Raji (cell line): ENCODE results near the gene CHORDC1.

ENCODE experiments used
- POLR2A ChIP-seq: IDR thresholded peaks from 2 replicates; pipeline ENCODE4 v1.6.1; 2011; ENCODE audit warnings: low read depth, low read length, control low read depth; ENCODE audit not compliant: insufficient read depth

Gene CHORDC1

DNA sequence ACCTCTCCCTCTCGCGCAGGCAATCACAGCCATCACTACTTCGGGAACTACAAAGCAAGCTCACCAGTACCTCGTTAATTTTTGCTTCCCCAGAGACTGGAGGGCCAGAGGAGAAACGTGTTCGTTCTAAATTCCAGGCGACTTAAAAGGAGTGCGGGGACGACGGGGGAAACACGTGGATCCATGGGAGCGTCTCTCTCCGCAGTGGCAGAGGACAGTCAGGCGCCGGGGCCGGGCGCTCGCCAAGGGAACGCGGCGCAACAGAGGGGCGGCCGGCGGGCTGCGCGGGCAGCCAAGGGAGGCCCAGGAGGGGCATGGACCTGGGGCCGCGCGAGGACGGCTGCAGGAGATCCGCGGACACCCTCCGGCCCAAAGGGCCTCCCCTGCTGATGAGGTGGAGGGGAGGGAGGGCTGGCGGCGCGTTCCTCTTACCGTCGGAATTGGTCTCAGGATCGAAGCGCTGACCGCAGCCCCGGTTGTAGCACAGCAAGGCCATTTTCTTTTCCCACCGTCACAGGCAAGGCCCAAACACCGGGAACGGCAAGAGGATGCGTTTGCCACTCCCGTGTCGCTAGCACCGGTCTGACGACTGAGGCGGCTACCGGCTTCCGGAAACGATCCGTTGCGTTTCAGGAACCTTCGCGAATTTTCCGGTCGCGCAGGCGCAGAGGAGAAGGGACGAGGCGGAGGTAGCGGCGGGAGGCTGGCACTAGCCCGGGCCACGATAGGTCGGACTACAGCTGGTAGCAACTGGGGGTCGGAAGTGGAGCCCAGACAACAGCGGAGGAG lies at the start of gene CHORDC1:
TSS of gene CHORDC1 (minus strand) at position 591 of the 789 bp plus-strand sequence. CDS start at position 496, 95 bp downstream.
- TF ChIP-seq POLR2A: peak; percentile 95

DNA sequence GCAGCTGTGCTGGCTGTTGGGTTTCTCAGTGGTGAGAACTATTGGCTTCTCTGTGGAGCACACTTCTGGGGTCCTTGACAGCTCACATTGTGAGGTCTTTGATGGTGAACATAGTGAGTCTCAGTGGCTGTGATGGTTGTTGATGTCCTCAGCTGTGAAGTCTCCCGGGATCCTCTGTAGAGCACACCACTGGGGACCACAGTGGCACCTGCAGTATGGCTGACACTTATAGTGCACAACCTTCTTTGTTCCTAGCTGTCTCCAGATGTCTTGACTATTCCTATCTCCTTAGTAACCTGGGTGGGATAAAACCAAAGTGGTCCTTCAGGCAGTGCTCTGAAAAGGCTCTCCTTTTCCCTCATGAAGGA lies 34.3 kb upstream of the CHORDC1 start:
- TF ChIP-seq POLR2A: no peak

DNA sequence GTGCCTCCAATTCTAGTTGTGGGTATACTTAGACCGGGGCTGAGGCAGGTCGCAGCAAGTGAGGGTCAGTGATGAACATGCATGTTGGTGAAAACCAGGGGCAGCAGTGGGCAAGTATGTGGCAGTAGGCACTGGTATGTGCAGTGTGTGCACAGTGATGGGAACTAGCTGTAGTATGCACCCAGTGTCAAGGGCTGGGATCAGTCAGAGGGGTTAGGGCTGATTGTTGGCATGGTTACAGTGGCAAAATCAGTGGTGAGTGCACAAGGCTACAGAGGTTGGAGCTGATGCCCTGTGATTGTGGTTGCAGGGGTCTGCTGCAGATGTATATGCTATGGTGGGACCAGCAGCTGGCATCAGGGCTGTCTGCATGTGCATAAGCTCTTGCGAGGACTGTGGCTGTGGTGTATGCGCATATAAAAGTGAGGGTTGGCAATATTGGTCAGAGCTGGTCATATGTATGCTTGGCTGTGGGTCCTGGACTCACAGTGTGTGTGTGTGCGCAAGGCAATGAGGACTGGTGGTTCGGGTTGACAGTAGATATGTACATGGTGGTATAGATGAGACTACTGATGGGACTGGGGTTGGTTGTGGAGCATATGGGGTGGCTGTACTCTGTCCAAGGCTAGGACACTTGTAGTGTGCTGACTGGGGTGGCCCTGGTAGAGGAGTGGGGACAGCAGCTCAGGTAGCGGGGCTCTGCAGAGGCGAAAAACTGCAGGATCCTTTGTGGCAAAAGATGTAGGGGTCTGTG lies 33.7 kb upstream of the CHORDC1 start:
- TF ChIP-seq POLR2A: no peak

DNA sequence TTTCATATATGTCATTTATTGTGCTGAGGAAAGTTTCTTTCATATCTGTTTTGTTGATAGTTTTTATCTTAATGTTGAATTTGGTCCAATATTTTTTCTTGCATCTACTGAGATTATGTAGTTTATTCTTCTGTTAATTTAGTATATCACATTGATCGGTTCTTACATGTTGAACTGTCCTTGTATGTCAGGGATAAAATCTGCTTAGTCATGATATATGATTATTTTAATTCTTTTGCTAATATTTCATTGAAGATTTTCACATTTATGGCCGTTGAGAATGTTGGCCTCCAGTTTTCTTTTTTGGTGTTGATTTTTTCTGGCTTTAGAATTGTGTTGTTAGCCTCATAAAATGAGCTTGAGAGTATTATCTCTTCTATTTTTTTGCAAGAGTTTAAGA lies 31.2 kb upstream of the CHORDC1 start:
- no peak for TF ChIP-seq POLR2A

DNA sequence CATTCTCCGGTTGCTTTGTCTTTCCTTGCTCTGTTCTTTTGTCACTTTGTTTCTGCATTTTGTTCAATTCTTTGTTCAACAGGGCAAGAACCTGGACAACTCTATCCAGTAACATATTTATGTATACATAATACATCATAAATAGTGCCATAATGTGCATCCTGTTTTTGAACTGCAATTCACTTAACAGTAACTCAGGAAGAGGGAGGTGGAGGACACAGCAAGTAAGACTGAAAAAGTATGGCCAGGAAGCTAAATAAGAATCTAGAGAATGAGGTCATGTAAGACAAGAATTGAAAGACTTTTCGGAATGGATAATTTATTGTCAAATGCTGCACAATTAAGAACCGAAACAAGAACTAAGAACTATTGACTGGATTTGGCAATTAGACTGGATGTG lies 29.2 kb upstream of the CHORDC1 start:
- no peak for TF ChIP-seq POLR2A

DNA sequence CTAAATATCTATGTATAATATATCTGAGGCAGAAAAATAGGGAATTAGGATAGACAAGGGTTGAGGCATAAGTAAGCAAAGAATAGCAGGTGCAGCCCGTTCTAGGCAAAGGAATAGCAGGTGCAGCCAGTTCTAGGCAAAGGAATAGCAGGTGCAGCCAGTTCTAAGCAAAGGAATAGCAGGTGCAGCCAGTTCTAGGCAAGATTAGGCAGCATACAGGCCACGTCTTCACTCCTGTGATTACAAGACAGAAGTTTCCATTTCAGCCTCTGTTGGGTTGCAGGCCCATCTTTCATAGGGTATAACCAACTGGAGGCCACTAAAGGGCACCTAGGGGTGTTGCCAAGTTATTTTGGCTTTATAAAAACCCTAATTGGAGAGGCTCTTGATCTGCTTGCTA lies 28.8 kb upstream of the CHORDC1 start:
- TF ChIP-seq POLR2A: no peak

DNA sequence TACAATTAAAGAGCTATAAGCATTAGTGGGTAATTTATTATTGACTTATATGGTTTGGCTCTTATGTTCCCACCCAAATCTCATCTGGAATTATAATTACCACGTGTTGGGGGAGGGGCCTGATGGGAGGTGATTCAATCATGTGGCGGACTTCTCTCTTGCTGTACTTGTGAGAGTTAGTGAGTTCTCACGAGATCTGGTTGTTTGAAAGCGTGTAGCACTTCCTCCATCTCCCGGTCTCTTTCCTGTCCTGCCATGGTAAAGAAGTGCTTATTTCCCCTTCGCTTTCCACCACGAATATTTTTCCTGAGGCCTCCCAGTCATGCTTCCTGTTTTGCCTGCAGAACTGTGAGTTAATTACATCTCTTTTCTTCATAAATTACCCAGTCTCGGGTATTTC lies 28.1 kb upstream of the CHORDC1 start:
- no peak for TF ChIP-seq POLR2A

DNA sequence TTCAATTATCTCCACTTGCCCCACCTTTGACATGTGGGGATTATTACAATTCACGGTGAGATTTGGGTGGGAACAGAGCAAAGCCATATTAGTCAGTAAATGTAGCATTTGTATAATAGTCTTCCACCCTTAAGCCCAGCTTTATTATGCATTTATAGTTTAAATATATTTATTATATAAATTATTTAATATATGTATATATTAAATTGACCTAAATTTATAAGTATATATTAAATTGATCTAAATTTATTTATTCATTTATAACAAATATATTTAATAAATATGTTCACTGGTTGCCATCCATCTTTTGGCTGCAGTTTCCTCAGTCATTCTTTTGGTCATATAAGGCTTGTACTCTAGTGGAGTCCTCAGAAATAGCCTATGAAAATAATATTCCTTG lies 23.6 kb upstream of the CHORDC1 start:
- no peak for TF ChIP-seq POLR2A

DNA sequence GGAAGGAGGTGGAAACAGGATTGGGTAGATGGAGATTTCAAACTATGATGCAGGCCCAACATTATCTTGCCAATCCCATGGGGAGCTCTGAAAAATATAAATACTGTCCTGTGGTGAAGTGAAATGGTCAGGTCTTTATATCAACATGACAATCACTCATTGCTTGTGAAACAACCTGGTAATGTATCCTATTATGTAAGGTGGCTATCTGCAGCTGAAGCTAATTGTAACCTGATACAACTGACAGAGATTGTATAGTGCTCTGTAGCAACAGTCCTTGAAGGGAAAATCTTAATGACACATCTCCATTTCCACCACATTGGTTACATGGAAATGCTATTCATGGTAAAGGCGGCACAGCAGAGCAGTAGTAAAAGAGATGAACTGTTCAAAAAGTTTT lies 20.7 kb upstream of the CHORDC1 start:
- no peak for TF ChIP-seq POLR2A

DNA sequence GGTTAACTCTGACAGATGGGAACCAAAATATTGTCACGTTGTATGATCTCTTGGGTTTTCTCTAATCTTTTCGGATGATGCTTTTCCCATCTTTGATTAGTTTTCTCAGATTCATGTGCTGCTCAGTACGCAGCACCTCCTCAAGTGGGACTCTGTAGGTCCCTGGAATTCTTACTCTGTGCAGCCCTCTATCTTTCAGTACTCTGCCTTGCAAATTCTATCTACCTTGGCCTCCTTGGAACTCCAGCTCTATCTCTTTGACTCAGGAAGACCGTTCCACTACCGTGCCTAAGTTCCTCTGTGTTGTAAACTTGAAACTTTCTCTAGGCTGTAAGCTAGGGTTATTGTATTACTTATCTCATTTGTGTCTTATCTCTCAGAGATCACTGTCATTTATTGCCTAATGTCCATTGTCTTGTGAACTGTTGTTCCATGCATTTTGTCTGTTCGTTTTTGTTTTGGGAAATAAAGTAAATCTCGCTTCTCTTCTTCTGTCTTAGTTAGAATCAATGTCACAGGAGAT lies 20.1 kb upstream of the CHORDC1 start:
- no peak for TF ChIP-seq POLR2A

DNA sequence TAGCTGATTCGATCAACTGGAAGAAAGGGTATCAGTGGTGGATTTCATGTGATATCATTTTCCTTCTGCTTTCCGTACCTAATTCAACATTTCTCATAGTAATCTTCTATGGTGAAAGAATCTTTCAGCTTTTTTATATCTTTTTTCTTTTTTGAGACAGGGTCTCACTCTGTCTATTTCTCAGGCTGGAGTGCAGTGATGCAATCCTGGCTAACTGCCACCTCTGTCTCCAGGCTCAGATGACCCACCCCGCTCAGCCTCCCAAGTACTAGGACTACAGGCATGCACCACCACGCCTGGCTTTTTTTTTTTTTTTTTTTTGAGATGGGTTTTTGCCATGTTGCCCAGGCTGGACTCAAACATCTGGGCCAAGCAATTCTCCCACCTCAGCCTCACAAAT lies 18.6 kb upstream of the CHORDC1 start:
- TF ChIP-seq POLR2A: no peak

DNA sequence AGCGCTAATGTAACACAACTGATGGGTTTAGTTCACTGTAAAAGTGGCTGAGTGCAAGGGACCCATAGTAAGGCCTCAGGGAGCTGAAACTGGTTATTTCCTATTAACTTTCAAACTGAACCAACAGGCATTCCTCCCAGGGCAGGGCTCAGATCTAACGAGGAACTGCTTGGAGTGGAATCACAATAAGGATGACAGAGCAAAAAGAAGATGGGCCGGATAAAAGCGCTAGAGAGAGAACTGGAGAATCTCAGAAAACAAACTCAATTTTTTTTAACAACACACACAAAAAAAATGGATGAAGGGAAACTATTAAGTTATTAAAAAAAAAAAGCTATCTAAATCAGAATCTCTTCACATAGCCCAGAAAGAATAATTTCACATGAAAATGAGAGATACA lies 14.2 kb upstream of the CHORDC1 start:
- no peak for TF ChIP-seq POLR2A

DNA sequence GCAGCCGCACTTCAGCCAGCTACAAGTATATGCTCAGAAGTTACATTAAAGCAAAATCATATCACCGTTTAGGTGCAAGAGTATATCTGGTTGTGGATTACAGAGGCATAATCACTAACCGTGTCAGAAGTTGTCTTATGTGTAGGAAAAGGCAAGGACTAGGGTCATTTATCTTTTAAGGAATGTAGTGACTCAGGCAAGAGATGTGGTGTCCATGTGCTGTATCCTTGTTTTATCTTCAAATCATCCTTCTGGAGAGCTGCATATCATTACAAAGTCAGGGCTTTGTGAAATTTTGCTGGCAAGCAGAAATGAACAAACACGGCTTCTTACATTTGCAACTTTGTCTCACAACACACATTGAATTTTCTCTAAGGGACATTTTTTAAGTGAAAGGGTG lies 12.7 kb upstream of the CHORDC1 start:
- no peak for TF ChIP-seq POLR2A

DNA sequence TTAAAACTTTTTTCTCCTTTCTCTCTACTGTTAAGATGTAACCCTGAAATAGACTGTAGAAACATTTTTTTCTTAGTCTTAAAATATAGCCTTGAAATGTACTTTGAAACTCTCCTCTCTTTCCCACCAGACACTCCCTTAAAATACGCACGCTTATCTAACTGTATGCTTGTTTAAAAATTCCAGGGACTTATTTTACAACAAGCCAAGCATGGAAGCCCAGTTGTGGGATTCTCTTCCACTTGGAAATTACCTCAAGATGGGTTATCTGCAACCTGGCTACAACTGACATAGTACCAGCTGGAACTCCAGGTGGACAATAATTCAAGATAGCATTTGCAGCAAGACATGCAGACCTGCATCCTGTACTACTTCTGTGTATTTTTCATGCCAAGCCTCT lies 12.1 kb upstream of the CHORDC1 start:
- TF ChIP-seq POLR2A: no peak

DNA sequence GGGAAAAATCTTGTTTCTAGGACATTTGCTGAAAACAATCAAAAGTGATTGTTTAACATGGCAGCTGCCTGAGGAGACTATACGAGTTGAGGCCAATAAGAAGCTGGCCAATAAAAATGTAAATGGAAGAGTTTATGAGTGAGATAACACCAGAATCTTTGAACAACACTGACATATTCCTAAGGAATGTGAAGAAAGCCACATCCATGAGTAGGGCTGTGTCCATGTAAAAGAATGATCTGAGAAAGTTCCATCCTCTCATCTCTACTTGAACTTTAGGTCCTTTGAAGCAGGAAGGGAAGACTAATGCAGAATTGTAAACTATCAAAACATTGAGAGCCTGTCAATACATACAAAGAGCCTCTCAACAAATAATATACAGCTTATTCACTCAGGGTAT lies 6.9 kb upstream of the CHORDC1 start:
- TF ChIP-seq POLR2A: no peak

DNA sequence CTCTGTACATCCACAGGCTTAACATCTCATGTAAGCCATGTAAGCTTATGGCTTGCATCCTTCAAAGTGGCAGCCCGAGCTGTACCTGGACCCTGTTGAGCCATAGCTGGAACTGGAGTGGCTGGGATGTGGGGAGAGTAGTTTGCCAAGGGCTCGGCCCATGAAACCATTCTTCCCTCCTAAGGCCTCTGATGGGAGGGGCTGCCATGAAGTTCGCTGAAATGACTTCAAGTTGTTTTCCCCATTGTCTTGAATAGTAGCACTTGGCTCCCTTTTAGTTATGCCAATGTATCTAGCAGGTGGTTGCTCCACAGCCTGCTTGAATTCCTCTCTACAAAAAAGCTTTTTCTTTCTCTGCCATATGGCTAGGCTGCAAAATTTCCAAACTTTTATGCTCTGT lies 5.2 kb upstream of the CHORDC1 start:
- no peak for TF ChIP-seq POLR2A
